ENCODE measurements around the gene GBF1. TPM values are rescaled to one million over a fixed set of nuclear protein-coding genes. Genes with fewer than 3 reads are reported as not detected.
A peak's percentile ranks its signal among the peaks of the same experiment; 100 is the strongest.

Gene GBF1
- total RNA-seq, 1 donor from 2014 or later: 8.7 TPM

GRCh38 chr10:102411341-102412255 lies 166.3 kb downstream of the GBF1 start:
- no peak overlapping the region for H3K4me3 ChIP-seq (ENCODE audit: low read depth, low read length)
- no peak for DNase-seq (ENCODE audit: low read depth)
- no peaks in the 10 kb centered on the region for H3K36me3 ChIP-seq (ENCODE audit: control insufficient read depth, insufficient read depth, low read length)
- peak; percentile 79 for FAIRE-seq
- H3K27me3 ChIP-seq (ENCODE audit: control insufficient read depth, insufficient read depth, low read length): peaks cover 39% of the 10 kb centered on the region
- TF ChIP-seq, protein P1, sequence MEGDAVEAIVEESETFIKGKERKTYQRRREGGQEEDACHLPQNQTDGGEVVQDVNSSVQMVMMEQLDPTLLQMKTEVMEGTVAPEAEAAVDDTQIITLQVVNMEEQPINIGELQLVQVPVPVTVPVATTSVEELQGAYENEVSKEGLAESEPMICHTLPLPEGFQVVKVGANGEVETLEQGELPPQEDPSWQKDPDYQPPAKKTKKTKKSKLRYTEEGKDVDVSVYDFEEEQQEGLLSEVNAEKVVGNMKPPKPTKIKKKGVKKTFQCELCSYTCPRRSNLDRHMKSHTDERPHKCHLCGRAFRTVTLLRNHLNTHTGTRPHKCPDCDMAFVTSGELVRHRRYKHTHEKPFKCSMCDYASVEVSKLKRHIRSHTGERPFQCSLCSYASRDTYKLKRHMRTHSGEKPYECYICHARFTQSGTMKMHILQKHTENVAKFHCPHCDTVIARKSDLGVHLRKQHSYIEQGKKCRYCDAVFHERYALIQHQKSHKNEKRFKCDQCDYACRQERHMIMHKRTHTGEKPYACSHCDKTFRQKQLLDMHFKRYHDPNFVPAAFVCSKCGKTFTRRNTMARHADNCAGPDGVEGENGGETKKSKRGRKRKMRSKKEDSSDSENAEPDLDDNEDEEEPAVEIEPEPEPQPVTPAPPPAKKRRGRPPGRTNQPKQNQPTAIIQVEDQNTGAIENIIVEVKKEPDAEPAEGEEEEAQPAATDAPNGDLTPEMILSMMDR (IDR thresholded peaks at IDR 0.05; ENCODE audit: insufficient read depth, low read length, severe bottlenecking): no peak

GRCh38 chr10:102412293-102412692 lies 167.0 kb downstream of the GBF1 start:
- Histone ChIP-seq H3K36me3 (ENCODE audit: control insufficient read depth, insufficient read depth, low read length) (no peaks in the 10 kb centered on the region), H3K27me3 (ENCODE audit: control insufficient read depth, insufficient read depth, low read length) (peaks cover 39% of the 10 kb centered on the region), H3K4me3 (ENCODE audit: low read depth, low read length) (no peak overlapping the region)
- DNase-seq (ENCODE audit: low read depth): no peak
- TF ChIP-seq, protein P1 (IDR thresholded peaks at IDR 0.05; ENCODE audit: insufficient read depth, low read length, severe bottlenecking): no peak
- no peak for FAIRE-seq

GRCh38 chr10:102413053-102413705 lies 167.8 kb downstream of the GBF1 start:
- DNase-seq (ENCODE audit: low read depth): peak; percentile 32
- Histone ChIP-seq H3K27me3 (ENCODE audit: control insufficient read depth, insufficient read depth, low read length) (peaks cover 36% of the 10 kb centered on the region), H3K36me3 (ENCODE audit: control insufficient read depth, insufficient read depth, low read length) (no peaks in the 10 kb centered on the region), H3K4me3 (ENCODE audit: low read depth, low read length) (no peak overlapping the region)
- TF ChIP-seq, protein P1 (IDR thresholded peaks at IDR 0.05; ENCODE audit: insufficient read depth, low read length, severe bottlenecking): no peak
- no peak for FAIRE-seq

- Histone ChIP-seq H3K4me3 (ENCODE audit: low read depth, low read length) (no peak overlapping the region), H3K36me3 (ENCODE audit: control insufficient read depth, insufficient read depth, low read length) (no peaks in the 10 kb centered on the region), H3K27me3 (ENCODE audit: control insufficient read depth, insufficient read depth, low read length) (peaks cover 33% of the 10 kb centered on the region)
- TF ChIP-seq, protein P1 (IDR thresholded peaks at IDR 0.05; ENCODE audit: insufficient read depth, low read length, severe bottlenecking): no peak
- no peak for DNase-seq (ENCODE audit: low read depth)
- FAIRE-seq: no peak
Measured at GRCh38 chr10:102413806-102414561, 168.7 kb downstream of the GBF1 start.

DNA sequence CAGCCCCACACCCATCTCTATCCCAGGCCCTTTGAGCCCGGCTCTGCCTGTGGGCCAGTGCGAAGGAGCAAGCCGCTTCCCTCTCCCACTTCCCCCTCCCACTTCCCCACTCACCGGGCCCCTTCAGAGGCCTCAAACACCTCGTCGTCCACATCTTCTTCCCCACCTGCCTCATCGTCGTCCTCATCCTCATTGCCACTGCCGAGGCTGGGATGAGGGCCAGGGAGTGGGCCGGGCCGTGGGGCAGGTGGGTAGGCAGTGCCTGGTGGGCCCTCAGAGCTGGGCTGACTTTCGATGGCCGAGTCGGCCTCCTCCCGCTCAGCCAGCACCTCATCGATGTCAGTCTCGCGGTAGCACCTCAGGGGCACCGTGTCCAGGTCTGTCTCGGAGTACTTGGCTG lies 169.4 kb downstream of the GBF1 start:
- TF ChIP-seq, protein P1 (IDR thresholded peaks at IDR 0.05; ENCODE audit: insufficient read depth, low read length, severe bottlenecking): no peak
- H3K27me3 ChIP-seq (ENCODE audit: control insufficient read depth, insufficient read depth, low read length): peaks cover 28% of the 10 kb centered on the region
- DNase-seq (ENCODE audit: low read depth): no peak
- FAIRE-seq: no peak
- H3K4me3 ChIP-seq (ENCODE audit: low read depth, low read length): no peak overlapping the region
- no peaks in the 10 kb centered on the region for H3K36me3 ChIP-seq (ENCODE audit: control insufficient read depth, insufficient read depth, low read length)

Measured in bronchial epithelial cell (primary cell).